Measurements from ENCODE around the gene FERD3L. TPM values are rescaled to one million over a fixed set of nuclear protein-coding genes. Genes with fewer than 3 reads are reported as not detected.

The FERD3L gene
- total and polyA plus RNA-seq, 2 donors from 2014 or later: not detected

GRCh38 chr7:19112274-19113001 is 32.8 kb downstream of the FERD3L start:
- DNase-seq: peak in 4 of 5 donors; percentile 18 to 48 (median 38)

GRCh38 chr7:19111474-19112273 is 33.5 kb downstream of the FERD3L start:
- FAIRE-seq (no peak), DNase-seq (peak in 1 of 5 donors; percentile 41)
- Histone ChIP-seq H3K27me3 (ENCODE audit: control insufficient read depth, insufficient read depth, low read length) (peaks cover 58% of the 10 kb centered on the region), H3K27ac (ENCODE audit: low read depth in 2 of 2, low read length in 2 of 2) (no peak overlapping the region), H3K4me1 (ENCODE audit: control insufficient read depth in 2 of 3, insufficient read depth in 2 of 3, low read depth in 1 of 3, low read length in 3 of 3) (peaks cover 0 to 11% (median 0%) of the 10 kb centered on the region in 3 donors), H3K36me3 (ENCODE audit: control insufficient read depth in 2 of 3, insufficient read depth in 3 of 3, low read length in 3 of 3) (no peaks in the 10 kb centered on the region), H3K9me3 (ENCODE audit: control insufficient read depth in 2 of 3, insufficient read depth in 1 of 3, low read length in 3 of 3) (no peaks in the 10 kb centered on the region), H3K4me3 (ENCODE audit: low read length in 3 of 3) (no peak overlapping the region), H3K9ac (ENCODE audit: low read length in 3 of 3) (no peak overlapping the region)
- TF ChIP-seq CTCF (IDR thresholded peaks at IDR 0.05; ENCODE audit: borderline replicate concordance, extremely low read depth, insufficient read depth): no peak
- intact Hi-C loops (cut with DNase I): no loop called here

More at GRCh38 chr7:19112274-19113001, 32.8 kb downstream of the FERD3L start:
- no peak overlapping the region for H3K9ac ChIP-seq (ENCODE audit: low read length in 3 of 3)
- peaks cover 0 to 12% (median 0%) of the 10 kb centered on the region in 3 donors for H3K4me1 ChIP-seq (ENCODE audit: control insufficient read depth in 2 of 3, insufficient read depth in 2 of 3, low read depth in 1 of 3, low read length in 3 of 3)
- H3K36me3 ChIP-seq (ENCODE audit: control insufficient read depth in 2 of 3, insufficient read depth in 3 of 3, low read length in 3 of 3): no peaks in the 10 kb centered on the region
- FAIRE-seq: no peak
- no peaks in the 10 kb centered on the region for H3K9me3 ChIP-seq (ENCODE audit: control insufficient read depth in 2 of 3, insufficient read depth in 1 of 3, low read length in 3 of 3)
- H3K27me3 ChIP-seq (ENCODE audit: control insufficient read depth, insufficient read depth, low read length): peaks cover 53% of the 10 kb centered on the region
- TF ChIP-seq CTCF (IDR thresholded peaks at IDR 0.05; ENCODE audit: borderline replicate concordance, extremely low read depth, insufficient read depth): no peak
- H3K4me3 ChIP-seq (ENCODE audit: low read length in 3 of 3): no peak overlapping the region
- intact Hi-C loops (cut with DNase I): no loop called here
- H3K27ac ChIP-seq (ENCODE audit: low read depth in 2 of 2, low read length in 2 of 2): no peak overlapping the region

- H3K4me3 ChIP-seq (ENCODE audit: low read length in 3 of 3): no peak overlapping the region
Observed at GRCh38 chr7:19110776-19111175, 34.4 kb downstream of the FERD3L start.

More at GRCh38 chr7:19110776-19111175, 34.4 kb downstream of the FERD3L start:
- H3K9ac ChIP-seq (ENCODE audit: low read length in 3 of 3): no peak overlapping the region
- FAIRE-seq (no peak), DNase-seq (peak in 2 of 5 donors; percentile 3 to 30)
- no peaks in the 10 kb centered on the region for H3K36me3 ChIP-seq (ENCODE audit: control insufficient read depth in 2 of 3, insufficient read depth in 3 of 3, low read length in 3 of 3)
- no peak for TF ChIP-seq CTCF (IDR thresholded peaks at IDR 0.05; ENCODE audit: borderline replicate concordance, extremely low read depth, insufficient read depth)
- H3K27ac ChIP-seq (ENCODE audit: low read depth in 2 of 2, low read length in 2 of 2): no peak overlapping the region
- H3K27me3 ChIP-seq (ENCODE audit: control insufficient read depth, insufficient read depth, low read length): peaks cover 65% of the 10 kb centered on the region
- no peaks in the 10 kb centered on the region for H3K9me3 ChIP-seq (ENCODE audit: control insufficient read depth in 2 of 3, insufficient read depth in 1 of 3, low read length in 3 of 3)
- intact Hi-C loops (cut with DNase I): no loop called here
- peaks cover 0 to 8% (median 0%) of the 10 kb centered on the region in 3 donors for H3K4me1 ChIP-seq (ENCODE audit: control insufficient read depth in 2 of 3, insufficient read depth in 2 of 3, low read depth in 1 of 3, low read length in 3 of 3)

All from kidney (tissue), 14 donors.